Peyer's patch (tissue), 4 donors: ENCODE data around the gene DHX57. TPM values are rescaled to one million over a fixed set of nuclear protein-coding genes. Genes with fewer than 3 reads are reported as not detected.
A peak's percentile ranks its signal among the peaks of the same experiment; 100 is the strongest.

Experiments used
- DNase-seq, 3 donors: peaks; one replicate each; pipeline ENCODE4 v3.0.0-alpha.2; 2017 to 2019
- H3K27ac ChIP-seq, 4 donors: fragments of 200-600 bp; sonication (generic); one replicate each; pipeline ENCODE4 v1.5.1; 2016 to 2019
- H3K27me3 ChIP-seq, 2 donors: fragments of 200-600 bp; sonication (generic); one replicate each; pipeline ENCODE4 v1.5.1; 2019
- H3K36me3 ChIP-seq, 3 donors: fragments of 200-600 bp; sonication (generic); one replicate each; pipeline ENCODE4 v1.5.1; 2016 to 2019
- H3K4me1 ChIP-seq, 4 donors: fragments of 200-600 bp; sonication (generic); one replicate each; pipeline ENCODE4 v1.5.1; 2016 to 2019
- H3K4me3 ChIP-seq, 4 donors: fragments of 200-600 bp; sonication (generic); 1 replicate in 3 of 4; 2 replicates in 1 of 4; pipeline ENCODE4 v1.5.1; 2016 to 2019; ENCODE audit warnings: mild to moderate bottlenecking in 1 of 4
- H3K9me3 ChIP-seq, 4 donors: fragments of 200-600 bp; sonication (generic); one replicate each; pipeline ENCODE4 v1.5.1; 2016 to 2019; ENCODE audit warnings: mild to moderate bottlenecking in 1 of 4
- CTCF ChIP-seq, 6 experiments: fragments of 450-650 bp in 4 of 6; fragments of 200-600 bp in 2 of 6; sonication (generic) in 1 of 6; IDR thresholded peaks; one replicate each; pipeline ENCODE4 v1.5.1; 2017 to 2019; ENCODE audit warnings: antibody characterized with exemption in 6 of 6, mild to moderate bottlenecking in 3 of 6, moderate library complexity in 1 of 6
- POLR2A ChIP-seq, 2 donors: fragments of 450-650 bp; IDR thresholded peaks; one replicate each; pipeline ENCODE4 v1.5.1; 2017; ENCODE audit warnings: antibody characterized with exemption in 2 of 2, mild to moderate bottlenecking in 2 of 2, moderate library complexity in 2 of 2
- total RNA-seq, 4 donors: library from RNA; depleted of rRNA; stranded (reverse); fragments of >200 nt; gene quantifications; one replicate each; pipeline ENCODE4 v1.1.0, GENCODE V29; 2016

DHX57 gene
- total RNA-seq, 4 donors from 2014 or later = 4.5 to 69.3 (median 7.3) TPM

- TF ChIP-seq CTCF (IDR thresholded peaks at IDR 0.05) (peak in 2 of 6 experiments; percentile 15 to 16), POLR2A (IDR thresholded peaks at IDR 0.05) (peak; percentile 100)
- H3K9me3 ChIP-seq = no peaks in the 10 kb centered on the region
- peaks cover 0 to 36% (median 4%) of the 10 kb centered on the region in 4 donors for H3K4me1 ChIP-seq
- H3K27me3 ChIP-seq = no peaks in the 10 kb centered on the region
- H3K36me3 ChIP-seq = peaks cover 0 to 42% (median 0%) of the 10 kb centered on the region in 3 donors
- peak within 1 kb of the TSS; percentile 85 to 98 (median 94) for H3K4me3 ChIP-seq
- DNase-seq = peak; percentile 96 to 99 (median 99)
- H3K27ac ChIP-seq = peak within 1 kb of the TSS; percentile 96 to 99 (median 98)
Observed at GRCh38 chr2:38750891-38751595, 124.7 kb downstream of the DHX57 start, which contains the start of gene SRSF7. SRSF7 (minus strand) TSS chr2:38751361; CDS start chr2:38751256, 105 bp downstream.

DNA sequence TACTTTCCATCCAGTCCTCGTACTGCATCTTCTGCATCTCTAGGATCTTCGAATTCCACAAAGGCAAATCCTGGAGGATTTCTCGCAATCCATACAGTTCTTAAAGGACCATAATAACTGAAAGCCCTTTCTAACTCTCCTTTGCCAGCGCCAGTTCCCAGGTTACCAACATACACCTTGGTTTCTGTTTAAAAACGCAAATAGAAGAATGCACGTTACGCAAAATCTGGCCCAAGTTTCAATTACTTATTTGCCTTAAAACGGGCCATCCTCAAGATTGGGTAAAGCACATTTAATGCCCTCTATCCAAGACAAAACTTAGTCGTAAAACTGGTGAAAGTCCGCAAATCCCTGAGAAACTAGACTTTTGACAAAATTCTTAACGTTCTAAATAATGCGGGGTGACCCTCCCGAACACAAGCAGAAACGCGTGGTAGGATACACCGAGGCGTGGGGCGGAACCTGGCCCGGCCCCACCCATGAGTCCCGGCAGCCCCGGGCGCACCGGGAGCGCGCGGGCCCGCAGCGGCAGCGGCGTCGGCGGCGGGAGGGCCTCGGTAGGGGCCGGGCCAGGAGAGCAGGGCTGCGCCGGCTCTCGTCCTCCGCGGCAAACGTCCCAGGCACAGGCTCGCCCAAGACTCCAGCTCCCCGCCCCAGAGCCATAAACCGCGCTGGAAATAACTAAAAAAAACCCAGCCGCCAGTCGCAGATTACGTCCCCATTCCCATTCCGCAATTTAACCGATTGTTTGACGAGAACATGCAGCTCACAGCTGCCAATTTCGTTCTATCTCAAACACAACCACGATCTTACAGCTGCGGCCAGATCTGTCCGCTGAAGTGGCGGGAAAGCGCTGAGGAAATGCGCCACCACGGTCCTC, 125.5 kb downstream of the DHX57 start:
- TF ChIP-seq CTCF (IDR thresholded peaks at IDR 0.05) = no peak
- TF ChIP-seq POLR2A (IDR thresholded peaks at IDR 0.05) = peak; percentile 17 to 66
- DNase-seq = peak; percentile 58 to 80 (median 77)
- no peaks in the 10 kb centered on the region for H3K27me3 ChIP-seq

DNA sequence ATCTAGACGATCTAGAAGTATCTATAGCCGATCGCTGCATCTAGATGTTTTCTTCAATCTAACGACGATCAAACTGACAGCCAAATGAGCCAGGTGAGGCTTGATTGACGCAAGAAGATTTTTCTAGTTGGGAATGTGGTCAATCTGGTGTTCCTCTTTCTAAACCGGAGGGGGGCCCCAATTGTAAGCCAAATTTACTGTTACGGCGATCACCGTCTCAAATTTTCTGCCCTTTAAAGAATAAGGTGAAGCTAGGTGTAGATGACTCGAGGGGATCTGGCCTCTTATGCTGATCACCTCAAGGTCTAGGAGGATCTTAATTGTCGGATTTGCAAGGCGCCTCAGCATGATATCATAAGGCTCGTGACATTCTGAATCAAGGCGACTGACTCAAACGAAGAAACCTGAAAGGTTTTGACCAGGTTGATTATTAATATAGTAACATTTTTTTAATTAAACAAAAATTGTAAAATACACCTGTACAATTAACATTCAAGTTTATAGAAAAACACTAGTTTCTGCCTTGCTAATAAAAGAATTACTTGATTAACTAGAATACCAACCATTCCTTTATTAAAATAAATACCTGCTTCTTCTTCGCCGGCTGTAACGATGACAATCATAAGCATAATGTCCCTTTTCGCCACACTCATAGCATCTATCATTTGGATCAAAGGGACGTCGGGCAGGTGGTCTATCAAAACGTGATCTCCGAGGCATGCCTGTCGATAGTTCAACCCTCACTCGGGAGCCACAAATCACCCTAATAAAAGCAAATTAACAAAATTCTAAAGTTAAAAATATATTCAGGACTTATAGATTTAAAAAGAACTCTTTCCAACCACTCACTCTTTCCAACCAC, 126.6 kb downstream of the DHX57 start:
- H3K27me3 ChIP-seq = no peaks in the 10 kb centered on the region
- peaks cover 0 to 58% (median 0%) of the 10 kb centered on the region in 3 donors for H3K36me3 ChIP-seq
- peak overlapping the region in 2 of 4 donors; percentile 12 to 98 for H3K27ac ChIP-seq
- peaks cover 0 to 48% (median 4%) of the 10 kb centered on the region in 4 donors for H3K4me1 ChIP-seq
- peak overlapping the region; percentile 85 to 98 (median 94) for H3K4me3 ChIP-seq
- DNase-seq = no peak
- no peak for TF ChIP-seq POLR2A (IDR thresholded peaks at IDR 0.05)
- no peak for TF ChIP-seq CTCF (IDR thresholded peaks at IDR 0.05)
- H3K9me3 ChIP-seq = no peaks in the 10 kb centered on the region

More for the DNA sequence above, 125.5 kb downstream of the DHX57 start:
- Histone ChIP-seq H3K4me1 (peaks cover 0 to 43% (median 4%) of the 10 kb centered on the region in 4 donors), H3K4me3 (peak overlapping the region; percentile 85 to 98 (median 94)), H3K36me3 (peaks cover 0 to 50% (median 0%) of the 10 kb centered on the region in 3 donors), H3K27ac (peak overlapping the region; percentile 96 to 99 (median 98)), H3K9me3 (no peaks in the 10 kb centered on the region)

GRCh38 chr2:38748391-38748790, 127.3 kb downstream of the DHX57 start:
- TF ChIP-seq CTCF (IDR thresholded peaks at IDR 0.05) = no peak
- TF ChIP-seq POLR2A (IDR thresholded peaks at IDR 0.05) = no peak
- DNase-seq = no peak
- H3K4me3 ChIP-seq = peak overlapping the region in 1 of 4 donors; percentile 95
- peak overlapping the region in 2 of 4 donors; percentile 4 to 20 for H3K27ac ChIP-seq
- H3K36me3 ChIP-seq = peaks cover 0 to 65% (median 0%) of the 10 kb centered on the region in 3 donors
- no peaks in the 10 kb centered on the region for H3K9me3 ChIP-seq
- H3K4me1 ChIP-seq = peaks cover 0 to 55% (median 4%) of the 10 kb centered on the region in 4 donors
- H3K27me3 ChIP-seq = no peaks in the 10 kb centered on the region
